Measurements from ENCODE around the gene ATP2B1.

ATP2B1 gene

DNA sequence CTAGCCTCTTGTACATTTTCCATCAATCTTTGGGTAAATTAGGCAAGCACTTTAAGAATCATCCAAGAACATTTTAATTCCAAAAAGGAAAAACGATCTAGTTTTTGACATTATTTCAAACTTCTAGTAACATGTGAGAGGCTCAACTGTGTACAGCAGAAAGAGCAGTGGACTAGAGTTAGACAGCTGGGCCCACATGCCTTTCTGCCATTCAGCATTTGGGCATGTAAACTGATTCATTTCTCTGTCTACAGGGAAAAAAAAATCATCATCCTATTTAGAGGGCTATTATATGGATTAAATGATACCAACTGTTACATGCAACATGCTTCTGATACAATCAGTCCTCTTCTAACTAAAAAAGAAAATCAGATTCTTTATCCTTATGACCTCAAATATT lies 17.7 kb downstream of the ATP2B1 start:
- DNase-seq, result no peak

DNA sequence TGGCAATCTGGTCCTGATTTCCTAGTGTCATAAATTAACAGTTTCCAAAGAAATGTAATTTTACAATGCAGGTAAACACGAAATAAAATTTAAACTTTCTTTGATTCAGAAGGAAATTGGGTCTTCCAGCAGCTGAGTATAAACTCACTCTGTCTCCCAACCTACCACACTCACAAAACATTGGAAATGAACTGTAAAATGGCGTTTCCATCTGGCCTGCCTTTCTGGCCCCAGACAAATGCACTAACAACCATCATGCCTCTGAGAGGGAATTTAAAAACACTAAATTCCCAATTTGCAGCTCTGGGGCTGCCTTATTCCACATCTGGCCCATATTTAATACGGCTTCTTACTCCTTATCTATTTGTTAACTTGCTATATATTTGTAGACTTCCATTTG lies 19.3 kb downstream of the ATP2B1 start:
- DNase-seq, result no peak

DNA sequence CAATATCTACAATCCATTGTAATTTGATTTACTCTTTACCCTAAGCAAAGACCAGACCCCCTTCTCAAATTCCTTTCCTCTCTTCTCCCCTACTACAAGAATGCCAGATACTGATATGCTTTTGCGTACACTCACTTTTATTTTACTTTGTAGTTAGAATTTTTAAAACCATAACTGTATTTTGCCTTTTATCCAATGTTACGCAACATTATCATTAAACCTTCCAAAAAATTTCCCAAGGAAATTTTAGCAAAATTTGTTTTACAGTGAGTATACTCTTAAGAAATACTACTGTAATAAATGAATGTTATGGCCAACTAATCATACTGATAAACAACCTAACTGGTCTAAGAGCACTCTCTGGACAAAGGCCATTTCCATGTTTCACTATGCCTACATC lies 22.3 kb downstream of the ATP2B1 start:
- no peak for DNase-seq

DNA sequence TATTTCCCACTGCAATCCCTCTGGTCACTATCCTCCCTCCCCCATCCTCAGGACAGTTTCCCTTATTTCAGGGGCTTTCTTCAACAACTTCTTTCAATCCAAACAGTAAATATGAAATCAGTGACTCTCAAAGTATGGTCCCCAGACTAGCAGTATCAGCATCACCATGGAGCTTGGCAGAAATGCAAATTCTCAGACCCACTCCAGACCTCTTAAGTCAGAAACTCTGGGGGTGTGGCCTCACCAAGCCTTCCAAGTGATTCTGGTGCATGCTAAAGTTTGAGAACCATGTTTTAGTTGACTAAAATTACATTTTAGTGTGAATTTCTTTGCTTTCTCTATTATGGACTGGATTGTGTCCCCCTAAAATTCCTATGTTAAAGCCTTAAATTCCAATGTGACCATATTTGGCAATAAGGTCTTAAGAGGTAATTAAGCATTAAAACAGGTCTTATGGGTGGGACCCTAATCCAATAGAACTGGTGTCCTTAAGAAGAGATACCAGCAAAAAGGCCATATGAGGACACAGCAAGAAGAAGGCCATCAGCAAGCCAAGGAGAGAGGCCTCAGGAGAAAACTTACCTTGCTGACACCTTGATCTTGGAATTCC lies 23.2 kb downstream of the ATP2B1 start:
- no peak for DNase-seq

DNA sequence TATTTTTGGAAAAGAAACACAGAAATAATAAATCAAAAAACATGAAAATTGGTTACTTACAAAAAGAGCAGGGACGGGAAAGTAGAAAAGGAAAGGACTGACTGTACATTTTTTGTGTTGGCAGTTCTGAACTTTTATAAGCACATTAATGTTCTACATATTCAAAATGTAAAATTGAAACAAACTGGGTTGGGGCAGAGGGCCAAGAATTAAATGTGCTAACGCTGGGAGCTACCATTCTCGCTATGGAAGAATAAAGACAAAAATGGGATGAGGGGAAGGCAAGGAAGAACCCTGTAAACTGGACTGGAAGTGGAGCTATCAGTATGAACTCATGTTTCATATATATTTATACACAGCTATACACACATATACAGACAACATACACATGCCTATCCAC lies 24.5 kb downstream of the ATP2B1 start:
- no peak for DNase-seq

DNA sequence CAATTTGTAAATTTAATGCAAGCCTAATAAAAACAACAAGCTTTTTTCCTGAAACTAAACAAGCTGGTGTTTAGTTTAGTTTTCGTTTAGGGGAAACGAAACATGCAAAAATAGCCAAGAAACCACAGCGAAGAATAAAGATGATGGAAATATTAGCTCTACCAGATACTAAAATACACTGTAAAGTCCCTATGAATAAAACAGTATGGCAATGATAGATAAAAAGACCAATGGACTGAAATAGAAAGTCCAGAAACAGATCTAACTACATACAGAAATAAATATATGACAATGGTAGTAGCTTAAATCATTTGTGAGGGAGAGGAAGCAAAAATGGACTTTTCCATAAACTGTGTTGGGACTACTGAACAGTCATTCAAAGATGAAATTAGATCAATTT lies 26.4 kb downstream of the ATP2B1 start:
- DNase-seq, result no peak

DNA sequence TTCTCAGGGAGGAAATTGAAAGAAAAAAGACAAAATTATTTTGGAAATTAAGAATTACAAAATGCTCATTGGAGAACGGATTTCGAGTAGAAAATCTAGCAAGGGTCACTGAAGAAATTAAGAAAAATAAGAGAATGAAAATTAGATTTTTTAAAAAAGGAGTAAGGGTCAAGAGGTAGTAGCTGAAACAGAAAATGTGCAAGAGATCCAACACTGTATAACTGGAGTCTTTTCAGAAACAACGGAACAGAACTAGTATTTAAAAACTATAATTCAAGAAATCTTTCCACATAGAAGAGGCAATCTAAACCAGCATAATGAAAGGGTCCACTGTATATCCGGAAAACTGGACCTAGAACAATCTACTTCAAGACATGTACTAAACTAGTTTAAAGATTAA lies 28.2 kb downstream of the ATP2B1 start:
- no peak for DNase-seq

DNA sequence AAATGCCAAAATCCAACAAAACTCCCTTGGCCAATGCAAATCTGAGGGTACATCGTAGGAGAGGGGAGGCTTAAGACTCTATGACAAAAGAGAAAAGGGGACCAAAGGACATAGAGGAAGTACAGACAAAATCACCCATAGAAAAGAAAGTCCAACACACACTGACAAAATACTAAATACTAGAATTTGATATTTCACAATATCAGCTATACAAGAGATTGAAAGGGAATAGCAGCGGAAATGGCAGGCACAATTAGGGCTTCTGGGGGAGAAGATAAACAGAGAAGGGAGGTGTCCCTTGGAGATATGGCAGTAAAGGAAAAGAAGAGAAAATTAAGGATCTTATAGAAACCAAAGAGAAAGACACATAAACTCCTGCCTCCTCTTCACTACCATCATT lies 29.0 kb downstream of the ATP2B1 start:
- DNase-seq, result no peak

DNA sequence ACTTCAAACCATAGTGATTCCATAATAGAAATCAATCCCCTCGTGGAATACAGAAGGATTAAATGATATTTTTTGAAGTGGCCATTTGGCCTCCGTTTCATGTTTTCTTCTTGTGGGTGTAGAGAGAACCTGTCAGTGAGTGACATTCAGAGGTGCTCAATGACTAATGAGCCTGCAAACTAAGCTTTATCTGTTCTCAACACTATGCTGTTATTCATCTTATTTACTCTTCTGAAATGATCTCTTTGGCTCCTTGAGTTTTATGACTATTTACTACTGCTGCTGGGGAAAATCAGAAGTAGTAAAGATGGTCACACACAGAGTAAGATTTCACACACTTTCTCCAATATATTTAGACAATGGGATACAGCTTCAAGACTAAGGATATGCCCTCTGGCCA lies 30.4 kb downstream of the ATP2B1 start:
- no peak for DNase-seq

DNA sequence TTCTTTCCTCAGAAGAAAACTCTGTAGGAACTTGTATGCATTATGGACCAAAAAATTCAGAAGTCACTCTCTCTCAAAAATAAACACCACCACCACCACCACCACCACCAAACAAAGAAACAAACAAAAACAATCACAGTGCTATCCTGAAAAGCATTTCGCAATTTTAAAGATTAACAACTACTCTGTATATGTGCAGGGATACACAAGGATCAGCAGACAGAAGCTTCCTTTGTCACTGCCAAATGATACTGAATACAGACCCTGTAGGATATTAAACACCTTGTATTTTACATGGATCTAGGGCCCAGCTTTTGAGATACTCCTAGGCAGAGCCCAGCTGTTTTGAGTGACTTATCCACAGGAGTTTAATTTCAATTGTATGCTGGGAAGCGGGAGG lies 31.7 kb downstream of the ATP2B1 start:
- no peak for DNase-seq

DNA sequence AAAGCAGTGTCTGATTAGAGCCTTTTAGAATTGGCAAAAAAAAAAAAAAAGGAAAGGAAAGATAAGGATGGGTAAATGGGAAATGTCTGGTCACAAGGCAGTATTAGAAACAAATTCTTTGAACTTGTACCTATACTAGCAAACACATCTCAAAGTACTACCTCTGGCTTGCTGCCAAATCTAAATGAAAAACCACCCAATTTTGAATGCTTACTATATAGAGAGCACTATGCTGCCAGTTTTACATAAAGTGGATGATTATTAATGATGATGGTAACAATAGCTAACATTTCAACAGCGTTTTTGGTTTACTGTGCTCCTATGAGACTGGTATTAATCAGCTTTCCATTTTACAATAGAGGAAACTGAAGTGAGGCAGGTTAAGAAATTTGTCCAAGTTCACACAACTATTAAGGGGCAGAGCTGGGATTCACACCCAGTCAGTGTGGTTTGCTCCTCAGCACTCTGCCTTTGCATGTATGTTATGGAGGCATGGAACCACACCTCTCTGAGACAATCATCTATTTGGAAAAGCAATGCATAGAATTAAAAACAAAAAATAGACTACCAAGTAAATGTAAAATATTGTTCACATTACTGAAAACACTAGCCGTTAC lies 34.2 kb downstream of the ATP2B1 start:
- DNase-seq, result no peak

DNA sequence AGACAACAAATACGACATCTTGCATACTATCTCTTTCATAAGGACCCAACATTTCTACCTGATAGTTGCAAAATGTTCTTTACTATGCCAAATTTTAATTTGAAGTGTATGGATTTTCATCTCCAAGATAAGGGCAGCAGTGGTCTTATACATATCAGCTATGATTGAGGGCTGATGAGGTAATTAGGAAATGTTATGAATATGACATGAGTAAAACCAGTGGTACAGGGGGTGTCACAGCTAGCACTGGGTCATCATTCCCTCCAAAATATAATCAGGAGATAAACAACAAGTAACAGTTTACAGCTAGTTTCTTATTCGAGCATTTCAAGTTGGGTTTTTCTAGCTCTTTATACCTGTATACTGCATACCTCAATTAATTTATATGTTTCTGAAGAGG lies 35.0 kb downstream of the ATP2B1 start:
- DNase-seq, result no peak

DNA sequence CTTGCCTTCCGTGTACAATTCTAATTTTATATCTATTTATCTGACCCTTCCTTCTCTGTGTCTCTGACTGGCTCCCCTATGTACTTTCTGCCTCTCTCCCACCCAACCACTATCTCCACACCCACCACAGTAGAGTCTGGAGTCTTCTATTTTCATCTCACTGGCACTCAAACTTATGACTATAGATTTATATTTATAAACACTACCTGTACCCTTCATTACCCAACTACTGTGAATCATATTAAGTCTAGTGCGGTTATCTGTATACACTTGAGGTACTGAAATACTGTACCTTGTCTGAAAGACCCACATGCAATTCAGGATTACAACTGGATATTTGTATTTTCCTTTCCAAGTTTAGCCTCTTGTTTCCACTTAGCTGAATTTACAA lies 36.1 kb downstream of the ATP2B1 start:
- DNase-seq, result no peak

DNA sequence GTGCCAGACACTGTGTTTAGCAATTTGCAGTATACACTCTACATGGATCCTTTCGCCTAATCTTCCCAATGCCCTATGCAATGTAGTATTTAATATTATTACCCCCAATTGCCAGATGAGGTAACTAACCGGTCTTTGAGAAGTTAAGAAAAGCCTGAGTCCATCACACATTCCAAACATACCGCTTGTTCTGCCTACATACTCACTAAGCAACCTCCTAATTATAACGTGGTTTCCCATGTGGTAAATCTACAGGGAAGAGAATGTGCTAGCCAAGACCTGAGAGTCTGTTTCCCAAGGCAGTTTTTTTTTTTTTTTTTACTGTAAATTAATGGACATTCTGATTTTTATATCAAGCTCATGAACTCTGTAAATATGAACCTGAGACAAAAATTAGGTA lies 37.2 kb downstream of the ATP2B1 start:
- no peak for DNase-seq

DNA sequence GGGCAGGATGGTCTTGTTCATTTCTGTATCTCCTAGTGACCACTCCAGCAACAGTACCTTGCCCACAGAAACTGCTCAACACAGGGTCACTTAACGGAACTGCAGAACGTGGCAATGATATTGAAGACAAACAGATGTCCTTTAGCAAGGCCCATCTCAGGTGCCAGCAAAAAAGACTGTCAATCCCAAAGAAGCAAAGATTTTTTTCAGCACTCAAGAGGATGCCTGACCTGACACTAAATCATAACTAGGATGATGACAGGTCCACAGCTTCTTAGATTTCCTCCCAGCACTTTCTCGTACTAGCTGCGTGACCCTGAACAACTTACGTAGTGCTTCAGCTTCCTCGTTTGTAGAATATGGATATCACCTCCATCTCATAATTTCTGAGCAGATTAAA lies 39.4 kb downstream of the ATP2B1 start:
- DNase-seq, result no peak

DNA sequence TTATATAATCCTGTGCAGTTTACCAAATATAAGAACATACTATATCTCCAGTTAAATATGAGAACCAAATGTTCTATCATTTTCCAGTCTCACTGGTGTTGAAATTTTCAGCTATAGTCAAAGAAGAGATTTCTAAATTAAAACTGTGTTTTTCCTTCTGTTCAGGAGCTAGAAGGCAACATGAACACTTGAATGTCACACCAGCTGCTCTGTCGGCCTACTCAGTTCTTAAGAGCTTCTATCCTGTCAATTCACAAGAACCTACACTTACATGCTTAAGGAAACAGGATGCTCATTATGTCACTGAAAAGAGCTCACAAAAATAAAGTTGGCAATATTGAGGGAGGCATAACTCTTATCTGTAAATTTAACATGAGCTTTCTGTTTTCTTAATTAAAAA lies 43.1 kb downstream of the ATP2B1 start:
- no peak for DNase-seq

DNA sequence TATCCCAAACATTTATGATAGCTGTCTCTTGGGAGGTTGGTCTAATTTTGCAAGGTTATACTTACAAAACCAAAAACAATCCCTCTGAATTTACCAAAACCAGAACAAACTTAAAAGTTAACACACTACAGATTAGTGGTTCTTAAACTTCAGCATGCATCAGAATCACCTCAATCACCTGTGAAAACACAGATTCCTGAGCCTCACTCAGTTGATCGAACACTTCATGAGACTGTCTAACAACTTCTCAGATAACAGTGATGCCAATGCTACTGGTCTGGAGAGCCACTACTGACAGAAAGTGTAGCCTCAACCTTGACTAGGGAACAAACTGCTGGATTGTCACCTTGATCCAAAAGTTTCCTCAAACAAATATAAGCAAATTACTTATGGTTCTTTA lies 44.2 kb downstream of the ATP2B1 start:
- DNase-seq, result no peak

DNA sequence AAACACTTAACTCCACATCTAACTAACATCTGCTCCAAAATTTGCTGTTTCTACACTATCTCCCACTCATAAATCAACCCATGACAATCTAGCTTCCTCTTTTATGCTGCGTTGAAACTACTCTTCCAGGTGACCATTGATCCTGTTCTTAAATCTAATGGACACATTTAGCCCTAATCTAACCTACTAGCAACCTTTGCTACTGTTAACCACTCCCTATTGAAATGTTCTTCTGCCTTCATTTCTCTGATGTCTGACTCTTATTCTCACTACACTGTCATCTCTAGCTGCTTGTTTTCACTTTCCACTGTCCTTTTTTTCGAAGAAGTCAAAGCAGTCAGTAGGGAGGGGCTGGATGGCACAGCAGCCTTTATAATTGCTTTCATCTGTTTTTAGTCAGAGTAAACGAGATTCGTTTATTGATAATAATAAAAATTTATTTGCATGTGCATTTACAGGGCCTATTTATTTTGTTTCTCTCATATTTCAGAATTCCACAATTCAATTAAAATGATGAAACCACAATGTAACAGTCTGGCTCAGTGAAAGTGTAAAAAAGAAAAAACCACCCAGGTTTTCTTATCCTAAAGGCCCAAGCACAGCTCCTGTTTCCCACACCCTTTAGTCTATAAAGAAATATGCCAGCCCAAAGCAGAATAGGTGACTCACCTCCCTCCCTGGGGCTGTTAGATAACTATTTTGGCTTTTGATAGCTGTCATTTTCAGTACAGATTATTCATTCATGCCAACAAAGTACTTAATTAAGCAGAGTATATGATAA lies 44.9 kb downstream of the ATP2B1 start:
- DNase-seq, result no peak

DNA sequence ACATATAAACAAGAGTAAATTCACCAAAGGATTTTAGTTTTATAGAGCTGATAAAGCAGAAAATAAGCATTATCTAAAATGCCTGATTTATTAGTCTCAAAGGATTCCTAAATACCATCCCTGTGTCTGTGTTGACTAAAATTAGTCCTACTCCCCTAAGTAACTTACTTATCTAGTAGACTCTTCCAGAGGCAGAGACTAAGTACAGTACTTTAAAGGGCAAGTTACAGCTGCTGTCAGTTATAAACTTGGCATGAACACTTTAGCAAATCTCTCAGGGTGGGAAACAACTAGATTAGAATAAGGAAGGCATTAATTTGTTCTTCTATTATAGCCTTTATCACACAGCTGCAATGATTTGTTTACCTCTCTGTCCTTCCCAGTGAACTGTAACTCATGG lies 46.0 kb downstream of the ATP2B1 start:
- no peak for DNase-seq

DNA sequence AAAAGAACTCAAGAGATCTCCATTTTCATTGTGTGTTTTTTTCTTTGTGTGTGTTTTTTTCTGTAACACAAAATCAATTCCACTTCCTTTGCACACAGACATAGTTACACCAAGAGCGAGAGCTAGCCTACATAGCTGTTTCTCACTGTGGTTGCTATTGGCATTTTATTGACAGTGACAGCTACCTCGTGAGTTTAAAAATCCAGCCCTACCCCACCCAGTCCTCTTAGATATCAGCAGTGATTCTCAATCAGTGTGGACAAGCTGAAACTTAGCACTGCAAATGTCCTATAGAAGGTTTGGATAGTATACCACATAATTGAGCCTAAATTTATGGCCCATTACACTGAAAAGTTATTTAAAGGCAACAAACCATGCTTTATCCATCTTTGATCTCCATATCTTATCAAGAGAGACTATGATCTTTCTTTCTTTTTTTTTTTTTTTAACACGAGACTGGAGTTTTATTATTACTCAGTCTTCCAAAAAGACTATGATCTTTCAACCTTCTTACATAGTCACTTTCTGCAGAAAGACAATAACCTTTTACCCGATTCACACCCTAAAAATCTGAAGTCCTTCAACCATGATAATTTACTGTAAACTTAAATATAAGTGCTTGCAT lies 46.8 kb downstream of the ATP2B1 start:
- DNase-seq, result no peak

DNA sequence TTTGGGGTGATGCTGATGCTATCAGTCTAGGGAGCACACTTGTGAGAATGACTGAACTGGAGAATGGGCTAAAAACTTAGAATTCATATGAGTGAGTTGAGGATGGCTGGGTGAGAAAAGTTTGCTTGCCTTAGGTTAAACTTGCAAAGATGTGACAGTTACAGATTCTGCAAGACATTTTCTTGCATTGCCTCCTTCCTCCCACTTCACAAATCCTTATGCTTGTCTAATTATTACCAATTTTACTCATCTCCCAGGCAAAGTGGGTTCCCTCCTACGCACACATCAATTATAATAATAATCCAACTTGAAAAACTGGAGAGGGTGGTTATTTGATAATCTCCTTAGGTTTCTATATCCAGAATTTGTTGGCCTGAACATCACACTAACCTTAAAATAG lies 50.9 kb downstream of the ATP2B1 start:
- DNase-seq, result no peak

DNA sequence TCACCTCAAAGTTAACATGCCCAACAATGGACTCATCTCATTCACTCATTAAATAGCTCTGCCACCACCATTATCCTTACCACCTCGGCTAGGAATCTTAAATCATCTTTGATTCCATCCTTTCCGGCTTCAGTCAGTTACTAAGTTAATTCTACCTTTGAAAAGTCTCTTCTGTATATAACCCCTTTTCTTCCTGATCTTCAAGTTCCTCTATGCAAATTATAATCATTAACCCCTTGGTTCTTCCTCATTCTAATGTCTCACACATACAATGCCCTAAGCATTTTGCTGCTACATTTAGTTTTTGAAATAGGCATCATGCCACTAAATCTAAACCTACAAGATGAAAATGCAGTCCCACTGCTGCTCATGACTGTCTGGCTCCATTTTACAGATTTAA lies 51.6 kb downstream of the ATP2B1 start:
- no peak for DNase-seq

DNA sequence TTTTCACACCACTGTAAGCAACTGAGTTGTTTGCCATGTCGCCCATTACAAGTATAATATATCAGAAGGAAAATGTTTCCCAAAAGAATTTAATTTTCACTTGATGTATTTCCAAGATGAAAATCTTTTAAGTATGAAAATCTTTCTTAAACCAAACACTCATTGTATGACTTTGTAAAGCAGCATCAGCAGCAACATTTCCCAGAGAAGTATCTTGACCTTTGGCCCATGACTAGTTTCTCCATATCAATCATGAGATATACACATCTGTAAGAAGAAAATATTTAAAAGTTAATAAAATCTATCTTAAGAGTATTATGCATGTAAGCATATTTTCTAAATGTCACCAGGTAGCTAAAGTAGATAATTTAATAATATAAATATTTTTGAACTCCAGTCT lies 52.8 kb downstream of the ATP2B1 start:
- no peak for DNase-seq

DNA sequence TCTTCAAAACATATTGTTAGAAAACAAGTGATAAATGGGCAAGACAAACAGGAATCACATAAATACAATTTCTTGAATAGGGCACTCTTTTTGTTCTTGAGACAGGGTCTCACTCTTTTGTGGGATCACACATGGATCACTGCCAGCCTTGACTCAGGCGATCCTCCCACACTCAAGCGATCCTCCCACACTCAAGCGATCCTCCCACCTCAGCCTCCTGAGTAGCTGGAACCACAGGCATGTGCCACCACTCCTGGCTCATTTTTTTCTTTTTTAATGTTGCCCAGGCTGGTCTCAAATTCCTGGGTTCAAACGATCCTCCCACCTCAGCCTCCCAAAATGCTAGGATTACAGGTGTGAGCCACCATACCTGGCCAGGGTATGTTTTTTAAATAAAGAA lies 57.4 kb downstream of the ATP2B1 start:
- no peak for DNase-seq
